H1 (cell line): ENCODE results near the gene COG3. TPM values are rescaled to one million over a fixed set of nuclear protein-coding genes. Genes with fewer than 3 reads are reported as not detected.

ENCODE experiments used
- BACH1 ChIP-seq: IDR thresholded peaks from 2 replicates; pipeline ENCODE4 v1.6.1; 2012; ENCODE audit warnings: low read length, improper control_type of control experiment
- CEBPB ChIP-seq: IDR thresholded peaks from 2 replicates; pipeline ENCODE4 v1.6.1; 2012; ENCODE audit warnings: low read depth, low read length
- CHD7 ChIP-seq: fragments of 300-600 bp; sonication (generic); IDR thresholded peaks from 2 replicates; pipeline ENCODE4 v1.7.1; 2012; ENCODE audit warnings: low read length, moderate library complexity, mild to moderate bottlenecking, inconsistent platforms; ENCODE audit not compliant: insufficient replicate concordance
- CREB1 ChIP-seq: IDR thresholded peaks from 2 replicates; pipeline ENCODE4 v1.6.1; 2012; ENCODE audit warnings: inconsistent platforms
- EP300 ChIP-seq, 2 experiments: IDR thresholded peaks; 1 replicate in 1 of 2; 2 replicates in 1 of 2; pipeline ENCODE4 v1.6.1; 2011 to 2012; ENCODE audit warnings: low read depth in 2 of 2, low read length in 2 of 2, mild to moderate bottlenecking in 2 of 2, borderline replicate concordance in 1 of 2, inconsistent platforms in 1 of 2, moderate library complexity in 1 of 2
- POLR2AphosphoS5 ChIP-seq: IDR thresholded peaks from 2 replicates; pipeline ENCODE4 v1.6.1; 2011; ENCODE audit warnings: low read depth, low read length
- SP1 ChIP-seq: IDR thresholded peaks from 2 replicates; pipeline ENCODE4 v1.6.1; 2011; ENCODE audit warnings: low read depth, low read length
- SP4 ChIP-seq: IDR thresholded peaks from 2 replicates; pipeline ENCODE4 v1.6.1; 2012; ENCODE audit warnings: low read length, inconsistent platforms
- SRF ChIP-seq: IDR thresholded peaks from 2 replicates; pipeline ENCODE4 v1.6.1; 2011; ENCODE audit warnings: mild to moderate bottlenecking, low read depth, low read length, moderate library complexity
- TAF1 ChIP-seq: IDR thresholded peaks from 2 replicates; pipeline ENCODE4 v1.6.1; 2011; ENCODE audit warnings: mild to moderate bottlenecking, low read depth, low read length
- YY1 ChIP-seq: IDR thresholded peaks from 2 replicates; pipeline ENCODE4 v1.6.1; 2011; ENCODE audit warnings: low read depth, mild to moderate bottlenecking, low read length
- polyA plus RNA-seq, 7 experiments: library from polyadenylated mRNA; depleted of rRNA in 3 of 7; stranded (reverse) in 5 of 7; unstranded in 2 of 7; fragments of >200 nt in 5 of 7; fragments of 200-250 nt in 2 of 7; gene quantifications; 1 replicate in 5 of 7; 2 replicates in 1 of 7; 4 replicates in 1 of 7; pipeline versions ENCODE4 v1.2.1 to v1.2.3, GENCODE V29; 2011 to 2013; ENCODE audit warnings: missing spikeins in 2 of 7, mixed read lengths in 2 of 7
- total RNA-seq: library from RNA; stranded (reverse); fragmentation: NEBNext Ultra II Directional; extraction: Animal tissue kit (Norgen Biotek cat#: 25700); gene quantifications from 2 replicates; pipeline ENCODE4 v1.2.1, GENCODE V29; 2021

COG3 gene
- total and polyA plus RNA-seq, 2 of the 8 experiments (the other 6 are each of a cell fraction or from before 2014, with no cell fraction given): 12.7 to 13.5 TPM

- TF ChIP-seq EP300 (IDR thresholded peaks at IDR 0.05; ENCODE audit: borderline replicate concordance in 1 of 2, low read depth in 2 of 2, low read length in 2 of 2) (peak in 1 of 2 experiments; percentile 36; a peak in 1 of 3 replicates), POLR2AphosphoS5 (peak; percentile 59; the same call in 1 of the 2 replicates), CEBPB (no peak), CREB1 (peak; percentile 76), SP4 (0 out of 2 replicates have a peak, but pooled peaks have one; percentile 26), CHD7 (no peak), SRF (peak; percentile 46; the same call in 1 of the 2 replicates), SP1 (peak; percentile 61; the same call in 1 of the 2 replicates), TAF1 (peak; percentile 80), BACH1 (no peak), YY1 (peak; percentile 22; the same call in 1 of the 2 replicates)
Measured at GRCh38 chr13:45464687-45465453, at the start of gene COG3 (continued).
